IgD-negative memory B cell (primary cell): ENCODE results near the gene NTPCR. TPM values are rescaled to one million over a fixed set of nuclear protein-coding genes. Genes with fewer than 3 reads are reported as not detected.

ENCODE experiments used
- H3K27ac Mint-ChIP-seq, 3 donors: one replicate each; pipeline ENCODE4 v1.8.0; 2020 to 2022; ENCODE audit warnings: mild to moderate bottlenecking in 3 of 3, mixed read lengths in 3 of 3, moderate library complexity in 1 of 3
- H3K27me3 Mint-ChIP-seq: one replicate; pipeline ENCODE4 v1.8.0; 2021; ENCODE audit warnings: mixed read lengths
- H3K36me3 Mint-ChIP-seq: one replicate; pipeline ENCODE4 v1.8.0; 2020; ENCODE audit warnings: mild to moderate bottlenecking, mixed read lengths
- H3K4me1 Mint-ChIP-seq, 3 donors: one replicate each; pipeline ENCODE4 v1.8.0; 2020 to 2022; ENCODE audit warnings: mixed read lengths in 3 of 3, mild to moderate bottlenecking in 1 of 3
- H3K4me3 Mint-ChIP-seq, 4 donors: one replicate each; pipeline ENCODE4 v1.8.0; 2020 to 2022; ENCODE audit warnings: mild to moderate bottlenecking in 4 of 4, mixed read lengths in 4 of 4, moderate library complexity in 3 of 4
- H3K9me3 Mint-ChIP-seq, 3 donors: one replicate each; pipeline ENCODE4 v1.8.0; 2020 to 2021; ENCODE audit warnings: mixed read lengths in 3 of 3, mild to moderate bottlenecking in 1 of 3
- polyA plus RNA-seq: library from polyadenylated mRNA; unstranded; fragments of 300-500 nt; fragmentation: Illumina TruSeq; gene quantifications from one replicate; pipeline ENCODE4 v1.2.3, GENCODE V29; 2021

The NTPCR gene
- polyA plus RNA-seq, 1 donor from 2014 or later = 34.2 TPM

DNA sequence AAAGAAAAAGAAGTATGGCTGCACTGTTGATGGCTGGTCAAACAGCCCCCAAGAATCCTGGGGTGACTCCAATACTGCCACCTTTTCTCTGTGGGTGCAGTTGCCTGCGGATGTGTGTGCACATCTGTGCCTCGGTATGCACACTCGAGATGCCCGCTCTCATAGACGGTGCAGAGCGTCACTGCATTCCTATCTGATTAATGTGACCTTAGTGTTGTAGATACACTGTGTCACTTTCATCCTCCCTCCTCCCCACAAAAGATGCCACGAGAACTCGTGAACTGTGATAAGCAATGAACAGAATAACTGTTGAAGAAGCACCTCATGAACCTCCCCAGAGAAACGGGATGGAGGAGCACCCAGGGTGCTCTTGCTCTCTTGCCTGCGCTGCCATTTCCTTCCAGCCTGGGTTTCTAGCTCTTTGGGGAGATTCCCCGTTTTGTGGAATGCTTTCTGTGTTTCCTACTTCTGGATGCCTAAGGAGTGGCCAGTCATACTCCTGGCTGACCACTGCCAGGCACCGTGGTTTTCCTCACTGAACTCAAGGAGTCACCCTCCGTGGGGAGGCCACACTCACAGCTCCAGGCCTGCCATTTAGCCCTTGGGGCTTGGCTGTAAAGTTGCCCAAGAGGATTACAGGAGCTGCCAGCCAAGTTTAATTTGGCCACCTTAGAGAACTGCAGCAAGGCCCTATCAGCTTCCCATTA is 32.0 kb downstream of the NTPCR start:
- Mint-ChIP-seq H3K9me3 (no peaks in the 10 kb centered on the region), H3K27ac (no peak overlapping the region), H3K27me3 (no peaks in the 10 kb centered on the region), H3K4me3 (no peak overlapping the region), H3K36me3 (peaks cover 18% of the 10 kb centered on the region), H3K4me1 (peaks cover 4 to 10% (median 5%) of the 10 kb centered on the region in 3 donors)

DNA sequence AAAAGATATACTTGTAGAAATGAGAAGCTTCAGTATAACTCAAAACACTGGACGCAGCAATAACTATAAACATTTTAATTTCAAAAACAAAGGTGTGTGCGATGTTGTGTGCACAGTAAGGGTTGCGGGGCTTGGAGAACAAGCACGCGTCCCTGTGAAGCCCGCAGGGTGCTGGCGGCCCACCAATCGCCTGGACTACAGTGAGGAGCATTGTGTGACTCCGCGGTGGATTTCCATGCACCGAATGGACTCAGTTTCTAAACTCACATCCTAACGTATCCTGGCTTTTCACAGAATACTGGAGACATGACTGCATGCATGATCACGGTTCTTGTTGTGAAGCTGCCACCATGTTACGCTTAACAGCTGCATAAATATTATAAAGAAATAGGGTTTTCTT is 33.0 kb downstream of the NTPCR start:
- H3K4me3 Mint-ChIP-seq = no peak overlapping the region
- no peaks in the 10 kb centered on the region for H3K9me3 Mint-ChIP-seq
- H3K4me1 Mint-ChIP-seq = peaks cover under 1 to 4% (median 1%) of the 10 kb centered on the region in 3 donors
- H3K27ac Mint-ChIP-seq = no peak overlapping the region
- H3K27me3 Mint-ChIP-seq = no peaks in the 10 kb centered on the region
- peaks cover 13% of the 10 kb centered on the region for H3K36me3 Mint-ChIP-seq

DNA sequence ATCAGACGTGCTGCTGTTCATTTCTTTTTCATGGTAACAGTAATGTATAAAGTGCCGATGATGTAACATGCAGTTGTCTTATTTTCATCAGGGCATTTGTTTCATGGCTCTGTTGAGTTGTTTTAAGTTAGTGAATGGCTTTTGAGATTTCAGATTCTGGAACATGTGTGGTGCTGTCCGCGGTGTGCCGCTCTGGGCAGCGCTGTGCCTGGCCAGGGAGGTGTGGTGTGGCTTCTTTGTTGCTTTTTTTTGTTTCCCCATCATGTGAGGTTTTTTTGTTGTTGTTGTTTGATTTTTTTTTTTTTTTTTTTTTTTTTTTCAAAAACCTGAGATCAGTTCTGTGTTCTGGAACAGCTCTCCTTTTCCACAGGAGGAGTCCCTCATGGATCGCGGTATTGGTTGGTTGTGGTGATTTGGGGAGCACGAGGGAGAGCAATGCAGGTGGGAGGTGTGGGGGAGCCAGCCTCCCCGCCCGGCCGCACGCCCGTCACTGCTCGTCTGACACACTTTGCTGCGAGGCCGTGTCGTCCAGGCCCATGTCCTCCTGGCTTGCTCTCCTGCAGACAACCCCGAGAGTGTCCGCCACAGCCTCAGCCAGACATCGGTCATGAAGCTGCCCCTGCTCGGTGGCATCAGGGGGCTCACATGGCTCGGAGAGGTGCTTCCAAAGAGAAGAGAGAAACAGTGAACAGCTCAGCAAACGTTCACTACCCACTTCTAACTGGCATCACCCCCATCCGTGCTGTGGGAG is 33.6 kb downstream of the NTPCR start:
- peak overlapping the region in 1 of 3 donors; percentile 71 for H3K27ac Mint-ChIP-seq

DNA sequence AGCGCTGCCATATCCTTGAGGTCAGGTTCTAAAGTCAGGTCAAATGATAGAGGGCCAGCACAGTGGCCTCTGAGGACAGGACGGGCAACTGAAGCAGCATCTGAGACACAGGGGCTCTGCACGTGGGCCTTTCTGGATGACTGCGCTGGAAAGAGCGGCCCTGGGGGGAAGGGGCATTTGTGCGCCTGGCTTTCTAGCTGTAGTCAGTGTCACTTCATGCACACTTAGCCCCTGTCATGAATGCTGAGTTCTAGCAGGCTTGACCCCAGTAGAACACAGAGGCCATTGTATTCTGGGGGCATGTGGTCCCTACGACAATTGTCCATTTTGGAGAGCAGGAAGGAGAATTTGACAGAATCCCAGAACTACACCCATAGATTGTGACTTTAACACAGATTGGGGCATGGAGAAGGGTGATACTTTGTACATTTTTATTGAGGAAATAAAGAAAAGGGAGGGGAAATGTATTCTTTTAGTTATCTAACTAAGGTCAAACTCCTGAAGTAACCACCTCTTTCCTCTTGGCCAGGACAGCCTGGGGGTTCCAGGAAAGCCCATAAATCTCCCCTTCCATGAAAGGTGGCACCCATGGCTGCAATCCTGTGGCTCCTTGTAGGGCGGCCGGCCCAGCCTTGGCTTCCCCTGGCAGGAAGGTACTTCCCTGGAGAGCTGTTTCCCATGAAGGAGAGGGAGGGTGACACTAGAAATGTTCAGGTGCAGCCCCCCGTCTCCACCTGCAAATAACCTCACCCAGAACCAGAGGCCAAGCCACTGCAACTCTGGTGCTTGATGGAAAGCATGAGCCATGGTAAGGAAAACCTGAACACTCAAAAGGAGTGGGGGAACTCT is 34.4 kb downstream of the NTPCR start:
- H3K4me3 Mint-ChIP-seq = peak overlapping the region in 1 of 4 donors; percentile 54
- H3K9me3 Mint-ChIP-seq = no peaks in the 10 kb centered on the region
- H3K27me3 Mint-ChIP-seq = no peaks in the 10 kb centered on the region
- H3K36me3 Mint-ChIP-seq = peaks cover 8% of the 10 kb centered on the region
- no peak overlapping the region for H3K27ac Mint-ChIP-seq
- no peaks in the 10 kb centered on the region for H3K4me1 Mint-ChIP-seq

More for the DNA sequence above, 33.6 kb downstream of the NTPCR start:
- Mint-ChIP-seq H3K36me3 (peaks cover 9% of the 10 kb centered on the region), H3K27me3 (no peaks in the 10 kb centered on the region), H3K4me3 (no peak overlapping the region), H3K4me1 (no peaks in the 10 kb centered on the region), H3K9me3 (no peaks in the 10 kb centered on the region)

DNA sequence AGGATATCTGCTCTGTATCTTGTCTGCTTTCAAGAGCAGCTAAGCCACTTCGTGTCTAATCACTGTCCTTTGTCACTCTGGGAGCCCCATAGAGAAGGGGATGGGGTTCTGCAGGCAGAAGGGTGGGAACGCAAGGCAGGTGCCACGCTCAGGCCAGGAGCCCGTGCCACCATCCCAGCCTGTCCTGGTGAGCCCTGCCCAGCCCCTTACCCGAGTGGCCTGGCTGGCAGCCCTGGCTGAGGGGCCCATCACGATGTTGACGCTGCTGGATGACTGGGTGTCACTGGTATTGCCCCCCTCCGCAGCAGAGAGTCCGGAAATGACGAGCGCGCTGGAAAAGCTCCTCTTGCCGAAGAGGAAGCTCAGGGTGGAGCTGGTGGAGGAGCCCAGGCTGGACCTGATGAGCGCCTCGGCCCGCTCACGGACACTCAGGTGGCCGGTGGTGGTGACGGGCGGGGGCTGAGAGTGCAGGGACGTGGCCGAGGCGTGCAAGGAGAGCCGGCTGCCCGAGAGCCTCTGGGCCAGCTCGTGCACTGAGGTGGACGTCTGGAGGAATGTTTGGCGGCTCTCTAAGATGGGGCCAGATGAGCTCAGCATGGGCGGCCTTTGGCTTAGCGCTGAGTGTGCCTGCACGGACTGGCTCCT is 35.6 kb downstream of the NTPCR start:
- no peaks in the 10 kb centered on the region for H3K27me3 Mint-ChIP-seq
- no peak overlapping the region for H3K4me3 Mint-ChIP-seq
- peaks cover 4% of the 10 kb centered on the region for H3K36me3 Mint-ChIP-seq
- no peaks in the 10 kb centered on the region for H3K4me1 Mint-ChIP-seq
- H3K9me3 Mint-ChIP-seq = no peaks in the 10 kb centered on the region
- H3K27ac Mint-ChIP-seq = no peak overlapping the region

DNA sequence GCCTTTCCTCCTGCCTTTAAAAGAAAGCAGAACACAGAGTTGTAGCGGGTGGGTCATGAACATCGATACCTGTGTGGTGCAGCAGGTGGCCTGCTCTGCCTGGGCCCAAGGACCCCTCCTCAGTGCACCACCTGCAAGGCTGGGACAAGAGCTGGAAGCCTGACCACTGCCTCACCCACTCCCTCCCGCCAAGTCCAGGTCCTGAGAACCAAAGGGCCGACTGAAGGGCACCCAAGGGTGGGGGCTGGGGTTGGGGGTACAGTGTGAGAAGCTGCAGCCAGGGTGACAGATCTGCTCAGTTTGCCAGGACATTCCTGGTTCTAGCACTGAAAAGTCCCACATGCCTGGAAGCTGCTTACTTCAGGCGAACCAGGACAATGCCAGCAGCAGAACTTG is 36.1 kb downstream of the NTPCR start:
- H3K4me1 Mint-ChIP-seq = no peaks in the 10 kb centered on the region
- H3K36me3 Mint-ChIP-seq = peaks cover 5% of the 10 kb centered on the region
- no peaks in the 10 kb centered on the region for H3K9me3 Mint-ChIP-seq
- H3K4me3 Mint-ChIP-seq = no peak overlapping the region
- H3K27me3 Mint-ChIP-seq = no peaks in the 10 kb centered on the region
- H3K27ac Mint-ChIP-seq = no peak overlapping the region

DNA sequence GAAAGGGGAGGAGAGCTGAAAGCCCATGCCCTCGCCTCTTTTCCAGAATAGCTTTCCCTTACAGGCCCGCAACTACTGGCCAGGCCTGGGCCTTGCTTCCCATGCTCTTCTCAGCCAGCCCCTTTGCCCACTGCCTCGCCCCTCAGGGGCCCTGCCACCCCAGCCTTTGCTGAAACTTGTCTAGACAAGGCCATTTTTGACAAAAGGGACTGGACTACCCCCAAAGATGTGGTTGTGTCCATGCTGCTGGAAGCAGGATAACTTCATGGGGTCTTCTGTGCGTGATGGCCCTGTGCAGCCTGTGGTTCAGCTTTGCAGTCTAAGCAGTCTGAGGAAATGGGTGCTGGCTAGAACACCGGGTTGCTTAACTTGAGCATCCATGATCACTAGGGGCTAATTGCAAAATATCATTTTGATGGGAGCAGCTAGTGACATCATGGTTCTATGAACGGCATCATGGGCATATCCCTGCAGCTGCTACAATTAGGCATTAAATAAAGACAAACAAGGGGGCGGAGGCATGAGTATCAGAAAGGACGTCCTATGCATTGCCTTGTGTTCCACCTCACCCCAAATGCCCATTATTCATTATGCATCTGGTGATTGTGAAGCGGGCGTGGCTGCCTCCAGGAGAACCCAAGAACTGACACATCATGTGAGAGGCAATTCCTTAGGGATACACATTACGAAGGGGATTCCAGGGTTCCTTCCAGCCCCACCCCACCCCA is 36.8 kb downstream of the NTPCR start:
- H3K27ac Mint-ChIP-seq = no peak overlapping the region
- H3K36me3 Mint-ChIP-seq = peaks cover 5% of the 10 kb centered on the region
- H3K27me3 Mint-ChIP-seq = no peaks in the 10 kb centered on the region
- H3K4me1 Mint-ChIP-seq = no peaks in the 10 kb centered on the region
- H3K4me3 Mint-ChIP-seq = no peak overlapping the region
- H3K9me3 Mint-ChIP-seq = no peaks in the 10 kb centered on the region

DNA sequence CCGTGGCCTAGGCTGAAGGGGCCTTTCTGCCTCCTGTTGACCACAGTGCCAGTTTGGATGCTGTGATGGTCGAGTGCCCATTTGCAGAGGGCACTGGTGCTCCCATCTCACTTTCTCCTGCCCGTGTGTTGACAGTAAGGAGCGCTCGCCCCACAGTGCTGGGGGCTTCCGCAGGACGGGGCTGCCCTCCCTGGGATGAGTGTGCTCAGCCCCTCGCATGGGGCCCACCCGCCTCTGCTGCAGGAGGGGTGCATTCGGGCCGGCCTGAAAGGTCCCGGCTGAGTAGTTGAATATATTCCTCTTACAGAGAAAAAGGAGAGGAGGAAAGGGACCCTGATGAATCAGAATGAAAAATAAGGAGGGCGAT is 37.3 kb downstream of the NTPCR start:
- no peak overlapping the region for H3K27ac Mint-ChIP-seq
- H3K4me3 Mint-ChIP-seq = no peak overlapping the region
- no peaks in the 10 kb centered on the region for H3K4me1 Mint-ChIP-seq
- H3K9me3 Mint-ChIP-seq = peaks cover 0 to under 1% (median 0%) of the 10 kb centered on the region in 3 donors
- H3K27me3 Mint-ChIP-seq = no peaks in the 10 kb centered on the region
- H3K36me3 Mint-ChIP-seq = peaks cover 7% of the 10 kb centered on the region

DNA sequence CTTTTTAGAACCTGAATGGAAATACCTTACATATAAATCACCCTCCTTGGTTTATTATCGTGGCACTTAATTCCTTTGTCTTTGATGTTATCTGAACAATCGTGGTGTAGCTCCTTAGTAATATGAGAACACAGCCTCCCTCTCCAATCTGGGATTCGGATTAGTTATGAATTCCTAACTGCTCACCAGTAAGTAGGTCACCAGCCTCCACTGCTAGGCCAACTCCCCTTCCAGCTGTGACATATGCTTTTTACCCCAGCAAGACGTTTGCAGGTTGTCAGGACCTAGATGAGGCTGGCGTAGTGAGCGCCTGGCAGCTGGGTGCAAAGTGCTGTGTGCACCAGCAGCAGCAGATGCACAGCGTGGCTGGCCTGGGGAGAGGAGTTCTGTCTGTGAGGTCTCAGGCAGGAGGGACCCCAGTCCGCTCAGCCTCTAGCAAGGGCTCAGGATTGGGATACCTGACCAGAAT is 38.2 kb downstream of the NTPCR start:
- H3K4me1 Mint-ChIP-seq = no peaks in the 10 kb centered on the region
- H3K27ac Mint-ChIP-seq = no peak overlapping the region
- H3K9me3 Mint-ChIP-seq = peaks cover 2 to 8% (median 3%) of the 10 kb centered on the region in 3 donors
- H3K27me3 Mint-ChIP-seq = no peaks in the 10 kb centered on the region
- H3K4me3 Mint-ChIP-seq = no peak overlapping the region
- H3K36me3 Mint-ChIP-seq = peaks cover 15% of the 10 kb centered on the region

DNA sequence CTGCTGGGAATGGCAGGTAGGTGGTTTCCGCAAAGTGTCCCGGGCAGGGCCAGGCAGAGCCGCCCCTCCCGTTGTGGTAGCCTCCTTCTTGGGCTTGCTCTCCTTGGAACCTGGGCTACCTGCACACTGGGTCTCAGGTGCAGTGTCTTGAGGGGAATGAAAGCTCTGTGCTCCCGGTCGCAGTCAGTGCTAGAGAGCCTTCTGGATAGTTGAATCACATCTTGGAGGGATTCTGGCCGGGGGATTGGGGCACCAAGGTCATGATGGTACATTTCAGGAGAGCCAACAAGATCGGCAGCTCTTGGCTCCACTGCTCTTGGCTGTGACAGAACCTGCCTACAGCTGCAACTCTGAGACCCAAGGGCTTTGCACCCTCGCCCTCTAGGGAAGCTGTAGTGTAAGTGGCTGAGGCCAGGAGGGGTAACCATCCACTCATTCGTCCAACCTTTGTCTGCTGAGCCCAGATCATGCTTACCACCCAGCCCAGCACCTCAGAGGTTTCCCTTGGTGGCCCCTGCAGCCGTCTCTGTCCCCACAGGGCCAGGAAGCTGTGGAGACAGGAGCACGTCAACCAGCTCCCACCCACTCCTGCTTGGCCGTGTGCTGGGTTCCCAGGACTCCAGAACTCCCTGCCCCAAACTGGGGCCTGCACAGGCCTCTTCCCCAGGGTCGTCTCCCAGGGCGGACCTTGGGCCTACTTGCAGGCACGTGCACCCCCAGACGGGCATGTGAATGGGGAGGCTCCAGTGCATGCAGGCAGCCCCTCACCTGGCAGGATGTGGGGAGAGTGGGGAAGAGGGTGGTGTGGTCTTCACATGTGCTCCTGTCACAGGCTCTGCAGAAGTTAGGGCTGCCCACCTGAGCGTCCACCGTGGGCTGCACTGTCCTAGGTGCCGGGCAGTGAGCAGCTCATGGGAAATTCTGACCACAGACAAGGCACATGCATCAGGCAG is 40.0 kb downstream of the NTPCR start:
- peaks cover 2 to 17% (median 3%) of the 10 kb centered on the region in 3 donors for H3K9me3 Mint-ChIP-seq
- no peak overlapping the region for H3K4me3 Mint-ChIP-seq
- no peak overlapping the region for H3K27ac Mint-ChIP-seq
- H3K36me3 Mint-ChIP-seq = peaks cover 22% of the 10 kb centered on the region
- no peaks in the 10 kb centered on the region for H3K27me3 Mint-ChIP-seq
- peaks cover 0 to 2% (median 0%) of the 10 kb centered on the region in 3 donors for H3K4me1 Mint-ChIP-seq

DNA sequence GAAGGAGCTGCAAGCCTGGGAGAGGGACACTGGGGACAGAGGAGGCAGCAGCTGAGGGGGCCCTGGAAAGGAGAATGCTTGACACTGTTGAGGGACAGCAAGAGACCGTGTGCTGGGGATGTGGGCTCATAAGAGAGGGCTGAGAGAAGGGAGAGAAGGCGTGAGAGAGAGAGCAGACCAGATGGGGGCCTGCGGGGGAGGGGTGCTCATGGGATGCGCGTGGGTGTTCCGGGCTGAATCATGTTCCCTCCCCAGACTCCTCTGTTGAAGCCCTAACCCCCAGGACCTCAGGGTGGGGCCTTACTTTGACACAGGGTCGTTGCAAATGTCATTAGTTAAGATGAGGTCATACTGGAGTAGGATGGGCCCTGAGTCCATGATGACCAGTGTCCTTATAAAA is 40.8 kb downstream of the NTPCR start:
- Mint-ChIP-seq H3K36me3 (peaks cover 25% of the 10 kb centered on the region), H3K27me3 (no peaks in the 10 kb centered on the region), H3K4me3 (peak overlapping the region in 1 of 4 donors; percentile 52), H3K9me3 (peaks cover 2 to 17% (median 3%) of the 10 kb centered on the region in 3 donors), H3K27ac (no peak overlapping the region), H3K4me1 (peaks cover 0 to 2% (median 0%) of the 10 kb centered on the region in 3 donors)

DNA sequence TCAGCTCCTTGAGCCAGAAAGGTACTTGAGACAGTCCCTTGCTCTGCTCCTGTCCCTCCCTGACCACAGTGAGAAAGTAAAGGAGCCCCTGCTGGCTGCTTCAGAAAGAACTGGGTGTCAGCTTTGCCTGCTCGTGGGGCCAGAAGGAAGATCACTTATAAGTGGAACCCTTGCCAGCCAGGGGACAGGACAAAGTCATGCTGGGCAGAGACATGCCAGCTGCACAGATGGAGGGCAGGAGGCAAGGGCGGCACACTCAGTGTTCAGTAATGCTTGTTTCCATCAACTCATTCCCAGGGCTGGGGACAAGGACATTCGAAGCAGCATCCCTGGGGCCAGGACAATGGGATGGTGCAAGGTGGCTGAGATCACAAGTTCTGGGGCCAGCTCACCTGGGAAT is 41.8 kb downstream of the NTPCR start:
- H3K27ac Mint-ChIP-seq = no peak overlapping the region
- H3K4me1 Mint-ChIP-seq = peaks cover 0 to 2% (median 0%) of the 10 kb centered on the region in 3 donors
- H3K36me3 Mint-ChIP-seq = peaks cover 31% of the 10 kb centered on the region

DNA sequence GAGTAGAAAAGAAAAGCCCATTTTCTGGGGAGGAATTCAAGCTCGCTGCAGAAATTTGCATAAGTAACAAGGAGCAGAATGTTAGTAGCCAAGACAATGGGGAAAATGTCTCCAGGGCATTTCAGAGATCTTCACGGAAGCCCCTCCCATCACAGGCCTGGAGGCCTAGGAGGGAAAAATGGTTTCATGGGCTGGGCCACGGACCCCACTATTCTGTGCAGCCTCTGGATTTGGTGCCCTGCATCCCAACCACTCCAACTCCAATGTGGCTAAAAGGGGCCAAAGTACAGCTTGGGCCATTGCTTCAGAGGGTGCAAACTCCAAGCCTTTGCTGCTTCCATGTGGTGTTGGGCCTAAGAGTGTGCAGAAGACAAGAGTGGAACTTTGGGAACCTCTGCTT is 43.1 kb downstream of the NTPCR start:
- Mint-ChIP-seq H3K27me3 (no peaks in the 10 kb centered on the region), H3K27ac (no peak overlapping the region), H3K9me3 (peaks cover 2 to 17% (median 3%) of the 10 kb centered on the region in 3 donors), H3K4me1 (peaks cover 0 to 2% (median 0%) of the 10 kb centered on the region in 3 donors), H3K4me3 (no peak overlapping the region), H3K36me3 (peaks cover 35% of the 10 kb centered on the region)

More for the DNA sequence above, 41.8 kb downstream of the NTPCR start:
- no peaks in the 10 kb centered on the region for H3K27me3 Mint-ChIP-seq
- peaks cover 2 to 17% (median 3%) of the 10 kb centered on the region in 3 donors for H3K9me3 Mint-ChIP-seq
- H3K4me3 Mint-ChIP-seq = no peak overlapping the region
